CD4-positive, alpha-beta T cell treated with Interleukin-10 for 1 hour (primary cell): ENCODE data around the gene SNN.

Experiments used
- DNase-seq: peaks from one replicate; pipeline ENCODE4 v3.0.0-alpha.2; 2020

Gene SNN

GRCh38 chr16:11635679-11636171, 32.5 kb upstream of the SNN start:
- no peak for DNase-seq

- peak; percentile 19 for DNase-seq
These were observed 32.0 kb upstream of the SNN start for GRCh38 chr16:11636172-11636721.

DNA sequence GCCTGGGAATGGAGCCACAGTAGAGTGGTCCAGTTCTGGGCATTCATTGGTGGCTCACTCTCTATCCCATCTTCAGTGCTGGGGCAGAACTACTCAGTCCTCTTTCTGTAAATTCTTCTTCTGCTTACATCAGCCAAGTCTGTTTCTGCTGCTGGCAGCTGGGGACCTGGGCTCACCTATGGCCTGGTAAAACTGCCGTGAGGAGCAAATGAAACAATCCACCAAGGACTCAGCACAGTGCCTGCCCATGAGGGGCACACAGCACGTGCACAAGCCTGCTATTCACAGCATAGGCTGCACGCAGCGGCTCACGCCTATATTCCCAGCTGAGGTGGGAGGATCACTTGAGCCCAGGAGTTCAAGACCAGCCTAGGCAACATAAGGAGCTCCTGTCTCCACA, 30.9 kb upstream of the SNN start:
- no peak for DNase-seq

GRCh38 chr16:11638140-11638539, 30.1 kb upstream of the SNN start:
- no peak for DNase-seq

DNA sequence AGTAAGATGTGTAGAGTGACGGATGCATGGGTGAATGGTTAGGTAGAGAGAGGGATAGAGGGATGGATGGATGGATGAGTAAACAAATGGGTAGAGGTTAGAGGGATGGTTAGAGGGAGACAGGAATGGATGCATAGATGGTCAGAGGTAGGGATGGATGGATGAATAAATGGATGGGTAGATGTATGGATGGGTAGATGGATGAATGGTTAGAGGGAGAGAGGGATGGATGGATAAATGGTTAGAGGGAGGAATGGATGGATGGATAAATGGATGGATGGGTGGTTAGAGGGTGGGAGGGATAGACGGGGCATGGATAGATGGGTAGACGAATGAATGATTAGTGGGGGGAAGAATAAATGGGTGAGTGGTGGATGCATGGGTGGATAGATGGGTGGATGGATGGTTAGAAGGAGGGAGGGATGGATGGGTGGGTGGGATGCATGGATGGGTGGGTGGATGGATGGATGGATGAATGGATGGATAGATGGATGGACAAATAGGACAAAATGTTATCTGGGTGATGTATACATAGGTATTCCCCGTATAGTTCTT, 29.2 kb upstream of the SNN start:
- no peak for DNase-seq

DNA sequence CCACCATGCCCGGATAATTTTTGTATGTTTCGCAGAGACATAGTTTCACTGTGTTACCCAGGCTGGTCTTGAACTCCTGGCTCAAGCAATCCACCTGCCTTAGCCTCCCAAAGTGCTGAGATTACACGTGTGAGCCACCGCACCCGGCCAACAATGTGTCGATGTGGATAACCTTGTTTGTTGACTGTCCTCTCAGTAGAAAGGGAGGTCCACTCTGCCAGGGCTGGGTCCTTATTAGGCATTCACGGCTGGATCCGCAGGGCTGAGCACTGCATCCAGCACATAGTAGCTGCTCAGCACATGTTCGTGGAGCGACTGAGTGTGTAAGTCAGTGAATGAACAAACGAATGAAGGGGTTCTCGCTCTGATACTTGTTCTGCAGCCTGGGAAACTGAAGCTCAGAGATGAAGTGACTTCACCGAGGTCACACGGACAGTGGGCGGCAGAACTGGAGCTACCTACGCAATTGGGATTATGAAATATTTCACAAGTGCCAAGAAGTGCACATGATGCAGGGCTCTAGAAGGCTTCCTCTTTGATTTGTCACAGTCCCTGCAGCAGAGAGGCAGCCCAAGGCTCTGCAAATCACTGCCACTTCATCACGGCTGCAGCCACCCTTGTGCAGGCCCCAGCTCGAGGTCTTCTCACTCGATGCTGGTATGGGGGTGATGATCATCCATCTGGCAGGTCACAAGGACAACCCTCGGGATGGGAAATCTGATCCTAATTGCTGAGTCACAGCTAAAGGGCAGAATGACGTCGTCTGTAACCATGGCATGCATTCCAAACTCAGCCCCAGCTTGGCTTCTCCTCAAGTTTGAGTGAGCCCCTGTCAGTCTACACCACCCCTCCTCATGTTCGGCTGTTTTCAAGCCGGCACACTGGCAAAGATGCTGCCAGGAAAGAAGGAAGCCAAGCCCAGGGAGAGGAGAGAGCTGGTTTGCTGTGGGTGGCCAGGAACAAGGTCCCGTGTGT, 28.0 kb upstream of the SNN start:
- DNase-seq = peak; percentile 35

- peak; percentile 75 for DNase-seq
These were observed 27.1 kb upstream of the SNN start for GRCh38 chr16:11640987-11641817.

DNA sequence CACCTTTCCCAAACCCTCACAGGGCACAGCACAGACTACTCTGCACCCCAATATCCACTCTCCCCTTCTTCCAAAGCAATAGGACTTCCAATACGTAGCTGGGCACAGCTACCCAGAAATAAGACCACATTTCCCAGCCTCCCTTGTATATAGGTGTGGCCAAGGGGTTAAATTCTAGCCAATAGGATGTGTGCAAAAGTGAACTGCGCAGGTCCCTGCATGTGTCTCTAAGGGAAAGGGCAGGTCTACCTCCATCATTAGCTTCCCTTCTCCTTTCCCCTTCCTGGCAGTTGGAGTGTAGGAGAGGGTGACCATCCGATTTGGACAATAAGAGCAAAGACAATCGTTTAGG, 25.5 kb upstream of the SNN start:
- DNase-seq = no peak

GRCh38 chr16:11649276-11649675, 19.0 kb upstream of the SNN start:
- no peak for DNase-seq

DNA sequence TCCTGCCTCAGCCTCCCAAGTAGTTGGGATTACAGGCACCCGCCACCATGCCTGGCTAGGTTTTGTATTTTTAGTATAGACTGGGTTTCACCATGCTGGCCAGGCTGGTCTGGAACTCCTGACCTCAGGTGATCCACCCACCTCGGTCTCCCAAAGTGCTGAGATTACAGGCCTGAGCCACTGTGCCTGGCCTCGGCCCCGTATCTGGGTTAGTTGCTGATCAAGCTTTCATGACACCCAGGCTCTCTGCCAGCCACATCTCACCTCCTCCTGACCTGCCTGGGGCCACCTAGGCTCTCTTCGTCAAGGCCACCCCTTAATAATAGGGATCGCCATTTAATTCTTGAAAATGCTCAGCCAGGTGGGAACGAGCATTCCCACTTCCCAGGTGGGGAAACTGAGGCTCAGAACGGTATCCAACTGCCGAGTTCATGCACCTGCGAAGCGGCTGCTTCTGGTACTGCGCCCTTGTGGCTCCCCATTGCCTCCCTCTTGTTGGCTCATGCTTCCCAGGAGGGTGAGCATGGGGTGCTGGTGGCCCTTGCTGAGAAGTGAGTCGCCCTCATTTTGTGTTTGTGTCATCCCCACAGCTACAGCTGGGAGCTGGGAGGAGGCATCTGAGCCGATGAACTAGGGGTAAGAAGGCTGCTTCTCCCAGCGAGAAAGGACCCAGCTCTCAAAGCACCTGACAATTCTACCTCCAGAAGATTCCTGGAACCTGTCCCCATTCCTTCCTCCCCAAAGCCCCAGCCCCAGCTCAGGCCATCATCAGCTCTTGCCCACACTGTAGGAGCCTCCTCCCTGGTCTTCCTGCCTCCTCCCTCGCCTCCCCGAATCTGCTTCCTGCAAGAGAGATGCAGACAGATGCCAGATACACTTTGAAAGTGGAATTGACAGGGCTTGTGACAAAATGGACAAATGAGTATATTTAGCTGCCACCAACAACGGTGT, 17.3 kb upstream of the SNN start:
- DNase-seq = no peak

GRCh38 chr16:11651796-11652195, 16.5 kb upstream of the SNN start:
- no peak for DNase-seq

DNA sequence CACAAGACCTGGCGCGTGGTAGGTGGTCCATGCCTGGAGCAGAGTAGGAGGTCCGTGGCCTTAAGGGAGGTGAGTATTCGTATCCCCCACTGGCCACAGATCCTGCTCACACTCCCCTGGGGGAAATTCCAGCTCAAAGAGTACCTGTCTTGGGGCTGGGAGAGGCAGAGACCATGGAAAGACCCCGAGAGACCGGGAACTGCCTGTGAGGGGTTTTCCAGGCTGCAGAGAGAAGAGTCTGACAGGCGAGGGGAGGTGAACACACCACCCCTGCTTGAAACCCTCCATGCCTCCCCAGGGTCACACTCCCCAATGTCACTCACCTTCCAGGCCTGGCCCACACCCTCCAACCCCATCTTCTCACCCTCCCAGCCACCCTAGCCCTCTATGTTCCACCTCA, 12.6 kb upstream of the SNN start:
- DNase-seq = no peak

- no peak for DNase-seq
These were observed 10.7 kb upstream of the SNN start for GRCh38 chr16:11657556-11657955.

GRCh38 chr16:11658896-11659708, 9.2 kb upstream of the SNN start:
- no peak for DNase-seq

DNA sequence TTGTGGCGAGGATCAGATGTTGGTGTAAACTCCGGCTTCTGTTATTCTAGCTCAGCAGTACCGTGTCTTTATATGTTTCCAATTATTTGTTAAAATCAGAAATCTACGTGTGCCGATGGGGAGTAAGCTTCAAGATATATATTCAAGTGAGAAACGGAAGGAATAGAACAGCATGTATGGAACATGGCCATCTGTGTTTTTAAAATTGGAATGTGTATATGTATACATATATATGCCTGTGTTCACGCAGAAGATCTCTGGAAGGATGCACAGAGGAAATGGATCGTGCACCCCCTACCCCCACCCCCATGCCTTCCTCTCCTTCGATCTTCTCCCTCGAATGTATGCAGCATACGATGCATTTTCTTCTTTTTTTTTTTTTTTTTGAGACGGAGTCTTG, 7.7 kb upstream of the SNN start:
- no peak for DNase-seq

- no peak for DNase-seq
These were observed 5.7 kb upstream of the SNN start for GRCh38 chr16:11662582-11662981.

- DNase-seq = peak; percentile 33
These were observed 3.2 kb upstream of the SNN start for GRCh38 chr16:11665071-11665491.

DNA sequence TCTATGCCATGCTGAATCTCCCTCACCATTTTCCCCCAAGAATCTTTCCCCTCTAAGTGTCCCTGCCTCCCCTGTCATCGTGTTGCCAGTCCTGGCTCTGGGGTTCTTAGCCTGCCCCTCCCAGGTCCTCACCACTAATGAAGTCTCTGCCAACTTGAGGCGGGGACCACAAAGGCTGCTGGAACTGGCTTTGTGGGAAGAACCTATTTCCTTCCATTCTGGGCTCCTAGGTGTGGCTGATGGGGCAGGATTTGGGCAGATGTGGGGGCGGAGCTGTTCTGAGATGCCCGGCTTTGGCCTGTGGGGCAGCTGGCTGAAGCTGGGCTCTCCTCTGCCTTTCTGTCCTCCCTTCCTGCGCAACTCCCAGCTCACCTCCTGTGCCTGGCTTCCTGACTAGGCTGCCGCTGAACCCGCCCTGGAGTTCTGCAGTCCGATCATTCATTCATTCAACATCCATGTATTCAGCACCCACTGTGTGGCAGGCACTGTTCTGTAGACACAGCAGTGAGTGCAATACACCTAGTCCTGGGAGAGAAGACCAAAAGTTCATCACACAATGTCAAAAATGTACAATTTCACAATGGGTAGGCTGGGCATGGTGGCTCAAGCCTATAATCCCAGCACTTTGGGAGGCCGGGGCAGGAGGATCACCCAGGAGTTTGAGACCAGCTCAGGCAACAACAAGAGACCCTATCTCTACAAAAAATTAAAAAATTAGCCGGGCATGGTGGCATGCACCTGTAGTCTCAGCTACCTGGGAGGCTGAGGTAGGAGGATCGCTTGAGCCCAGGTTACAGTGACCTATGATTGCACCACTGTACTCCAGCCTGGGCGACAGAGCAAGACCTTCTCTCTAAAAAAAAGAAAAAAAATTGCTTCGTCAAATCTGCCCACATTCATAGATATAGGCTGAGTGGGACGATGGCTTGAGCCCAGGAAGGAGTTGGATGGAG, 1.9 kb upstream of the SNN start:
- DNase-seq = no peak

DNA sequence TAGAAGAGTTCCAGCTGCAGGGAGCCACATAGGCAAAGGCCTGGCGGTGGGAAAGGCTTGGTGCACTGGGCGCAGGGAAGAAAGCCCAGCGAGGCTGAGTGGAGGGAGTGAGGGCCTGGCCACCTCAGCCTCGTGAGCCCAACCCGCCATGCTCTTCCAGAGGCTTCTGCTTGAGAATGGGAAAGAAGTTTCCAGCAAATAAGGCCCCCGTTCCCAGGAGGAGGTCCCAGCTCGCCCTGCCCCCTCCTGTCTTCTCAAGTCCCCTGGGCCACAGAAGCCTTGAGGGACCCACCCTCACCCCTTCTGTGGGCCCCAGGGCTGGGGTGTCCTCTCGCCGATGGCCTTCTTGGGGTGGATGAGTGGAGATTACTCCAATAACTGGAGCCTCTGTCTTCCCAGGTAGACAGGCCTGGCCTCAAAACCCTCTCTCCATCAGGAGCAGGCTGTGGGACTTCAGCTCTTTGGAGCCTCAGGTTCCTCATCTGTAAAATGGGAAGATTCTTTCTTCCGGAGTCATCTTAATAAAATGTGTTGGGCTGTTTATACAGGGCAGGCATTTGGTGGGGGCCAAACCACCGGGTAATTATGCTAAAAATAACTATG, 933 bp upstream of the SNN start:
- no peak for DNase-seq
